GM21619 (cell line): ENCODE measurements around the gene C15orf40.
"Not testable (repeated sequence)": the region's sequence is repeated elsewhere in the genome, so short reads cannot be mapped to it uniquely, and the experiment has no call there.

Experiments
- ATAC-seq: cut with Tn5 transposase; IDR thresholded peaks from one replicate; pipeline ENCODE4 v1.9.1; 2021; ENCODE audit not compliant: unreplicated experiment

The C15orf40 gene

DNA sequence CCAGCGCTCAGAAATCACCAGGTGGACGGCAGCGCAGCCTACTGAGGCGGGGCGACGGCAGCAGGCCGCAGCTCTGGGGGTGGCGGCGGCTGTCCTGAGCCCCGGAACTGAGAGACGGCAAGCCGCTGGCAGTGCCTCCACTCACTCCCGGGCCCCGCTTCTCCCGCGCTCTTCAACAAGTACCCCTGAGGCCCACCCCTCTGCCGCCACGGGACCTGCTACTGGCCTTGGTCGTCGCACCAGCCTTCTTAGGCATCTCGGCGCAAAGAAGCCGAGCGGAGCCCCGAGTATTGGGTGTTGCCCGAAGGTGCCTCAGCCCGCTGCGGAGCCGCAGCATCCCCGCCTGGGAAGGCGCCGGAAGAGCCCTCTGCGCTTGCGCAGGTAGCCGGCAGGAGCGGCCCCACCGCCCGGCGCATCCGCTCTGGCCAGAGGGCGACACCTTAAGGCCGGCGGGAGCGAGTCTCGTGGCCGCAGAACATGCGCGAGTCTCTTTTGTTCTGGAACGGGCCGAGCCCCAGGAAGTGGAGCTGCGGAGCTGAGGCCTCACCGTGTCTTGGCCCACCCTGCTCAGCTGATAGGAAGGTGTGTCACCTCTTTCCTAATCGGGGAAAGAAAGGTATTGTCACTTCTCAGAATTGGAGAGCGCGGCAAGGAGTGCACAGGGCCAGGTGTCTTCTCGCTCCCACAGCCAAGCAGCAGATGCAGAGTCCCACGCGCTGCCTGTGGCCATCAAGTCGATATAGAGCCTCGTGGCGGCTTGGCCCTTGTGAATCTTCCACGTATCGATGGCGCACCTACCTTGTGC lies at the start of gene C15orf40:
C15orf40 (minus strand) TSS at position 369 of the 805 bp plus-strand sequence; CDS start at position 337, 32 bp downstream.
- peak; percentile 91 for ATAC-seq

DNA sequence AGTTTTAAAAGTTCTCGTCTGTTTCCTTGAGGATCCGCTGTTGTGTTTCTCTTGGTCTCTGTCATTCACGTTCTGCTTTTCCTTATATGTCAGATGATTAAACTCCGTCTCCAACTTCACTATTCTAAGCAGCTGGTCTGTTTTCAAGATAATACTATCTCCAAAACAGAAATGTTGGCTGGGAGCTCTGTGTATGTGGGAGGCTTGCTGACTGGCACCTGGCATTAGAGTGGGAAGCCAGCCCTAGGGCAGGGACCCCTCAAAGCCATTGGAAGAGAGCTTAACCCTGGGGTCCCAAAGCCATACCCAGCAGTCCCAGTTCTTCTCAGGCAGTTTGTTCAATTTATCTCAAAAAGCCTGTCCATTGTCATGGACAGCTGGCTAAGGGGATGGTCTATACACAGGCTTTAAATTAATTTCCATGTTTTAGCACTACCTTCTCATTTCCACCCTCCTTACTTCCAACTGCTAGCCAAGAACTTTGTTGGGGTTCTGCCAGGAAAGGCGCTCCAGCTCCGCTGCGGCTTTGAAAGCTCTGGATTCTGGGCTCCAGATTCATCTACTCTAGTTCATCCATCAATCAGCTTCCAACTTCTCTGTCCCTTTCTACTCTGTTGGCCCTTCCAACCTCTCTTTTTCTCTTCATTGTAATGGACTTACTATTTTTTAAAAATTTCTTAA lies 46.4 kb upstream of the C15orf40 start:
- no peak for ATAC-seq

DNA sequence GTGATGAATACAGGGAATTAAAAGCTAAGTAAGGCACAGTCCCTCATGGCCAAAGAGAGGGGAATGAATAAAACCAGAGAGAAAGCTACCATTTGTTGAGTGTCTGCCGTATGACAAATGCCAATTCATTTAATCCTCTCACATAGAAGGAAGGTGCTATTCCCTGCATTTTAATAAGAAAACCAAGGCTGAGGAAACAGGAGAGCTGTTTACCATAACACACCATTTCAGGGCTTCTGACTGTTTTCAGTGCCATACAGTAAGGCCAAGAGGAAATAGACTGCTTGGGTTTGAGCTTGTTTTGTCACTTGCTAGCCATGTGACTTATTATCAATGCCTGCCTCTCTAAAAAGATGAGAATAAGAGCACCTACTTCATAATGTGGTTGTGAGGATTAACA lies 45.6 kb upstream of the C15orf40 start:
- no peak for ATAC-seq

DNA sequence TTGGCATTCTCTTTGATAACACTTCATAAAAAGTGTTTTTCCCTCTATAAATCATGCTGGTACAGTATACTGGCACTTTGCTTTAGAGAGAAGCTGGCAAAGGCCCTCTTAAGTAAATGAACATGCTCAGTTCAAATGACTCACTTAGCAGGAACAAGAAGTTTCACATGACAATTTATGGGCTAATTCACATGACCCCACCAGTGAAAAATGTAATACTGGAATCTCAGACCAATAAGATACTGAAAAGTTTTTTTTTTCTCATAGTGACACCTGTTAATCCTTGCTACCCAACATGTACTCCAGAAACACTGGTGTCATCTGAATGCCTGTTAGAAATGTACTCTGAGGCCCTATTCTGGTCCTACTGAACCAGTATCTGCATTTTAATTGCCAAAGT lies 41.7 kb upstream of the C15orf40 start:
- no peak for ATAC-seq

DNA sequence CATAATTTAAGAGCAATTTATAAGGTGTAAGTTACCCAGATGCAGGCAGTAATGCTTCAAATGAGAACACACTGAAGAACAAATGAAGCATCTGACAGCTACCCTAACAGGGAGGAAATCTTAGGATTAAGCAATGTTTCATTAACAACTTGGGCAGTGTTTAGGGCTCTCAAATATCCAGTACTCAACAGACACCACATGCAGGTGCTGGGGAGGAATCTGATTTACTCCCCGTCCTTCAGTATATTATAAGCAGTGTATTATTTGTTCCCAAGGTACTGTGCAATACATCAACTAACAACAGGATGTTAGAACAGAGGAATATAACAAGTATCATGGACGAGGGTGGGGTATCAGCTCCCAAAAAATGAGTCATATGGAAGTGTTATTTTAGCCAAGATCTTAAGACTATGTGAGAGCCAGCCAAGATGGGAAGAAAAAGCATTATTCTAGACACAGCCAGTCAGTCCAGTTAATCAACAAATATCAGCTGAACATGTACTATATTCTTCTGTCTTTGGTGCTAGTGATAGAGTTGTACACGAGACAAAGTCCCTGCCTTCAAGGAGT lies 35.2 kb upstream of the C15orf40 start:
- no peak for ATAC-seq

- ATAC-seq, result no peak
Observed at GRCh38 chr15:83044156-83044555, 32.7 kb upstream of the C15orf40 start.

DNA sequence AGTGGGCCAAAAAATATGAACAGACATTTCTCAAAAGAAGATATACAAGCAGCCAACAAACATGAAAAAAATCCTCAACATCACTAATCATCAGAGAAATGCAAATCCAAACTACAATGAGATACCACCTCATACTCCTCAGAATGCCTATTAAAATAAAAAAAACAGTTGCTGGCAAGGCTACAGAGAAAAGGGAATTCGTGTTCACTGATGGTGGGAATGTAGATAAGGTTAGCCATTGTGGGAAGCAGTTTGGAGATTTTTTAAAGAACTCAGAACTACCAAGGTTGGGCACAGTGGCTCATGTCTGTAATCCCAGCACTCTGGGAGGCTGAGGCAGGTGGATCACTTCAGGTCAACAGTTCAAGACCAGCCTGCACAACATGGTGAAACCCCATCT lies 27.8 kb upstream of the C15orf40 start:
- no peak for ATAC-seq

GRCh38 chr15:83036253-83036652 lies 24.8 kb upstream of the C15orf40 start:
- no peak for ATAC-seq

GRCh38 chr15:83031234-83031633 lies 19.8 kb upstream of the C15orf40 start:
- ATAC-seq, result not testable (repeated sequence)

- ATAC-seq, result no peak
Observed at GRCh38 chr15:83030021-83030420, 18.6 kb upstream of the C15orf40 start.

- no peak for ATAC-seq
Observed at GRCh38 chr15:83018436-83018835, 7.0 kb upstream of the C15orf40 start.

- no peak for ATAC-seq
Observed at GRCh38 chr15:83016906-83017305, 5.5 kb upstream of the C15orf40 start.

DNA sequence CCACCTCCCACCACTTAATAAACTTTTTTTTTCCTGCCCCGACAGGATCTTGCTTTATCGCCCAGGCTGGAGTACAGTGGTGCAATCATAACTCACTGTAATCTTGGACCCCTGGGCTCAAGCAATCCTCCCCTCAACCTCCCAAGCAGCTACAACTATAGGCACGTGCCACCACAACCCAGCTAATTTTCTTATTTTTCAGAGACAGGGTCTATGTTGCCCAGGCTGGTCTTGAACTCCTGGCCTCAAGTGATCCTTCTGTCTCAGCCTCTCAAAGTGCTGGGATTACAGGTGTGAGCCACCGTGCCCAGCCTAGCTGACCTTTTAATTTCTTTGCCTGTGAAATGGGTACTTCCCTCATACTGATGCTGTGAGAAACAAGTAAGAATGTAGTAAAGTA lies 3.9 kb upstream of the C15orf40 start:
- no peak for ATAC-seq

DNA sequence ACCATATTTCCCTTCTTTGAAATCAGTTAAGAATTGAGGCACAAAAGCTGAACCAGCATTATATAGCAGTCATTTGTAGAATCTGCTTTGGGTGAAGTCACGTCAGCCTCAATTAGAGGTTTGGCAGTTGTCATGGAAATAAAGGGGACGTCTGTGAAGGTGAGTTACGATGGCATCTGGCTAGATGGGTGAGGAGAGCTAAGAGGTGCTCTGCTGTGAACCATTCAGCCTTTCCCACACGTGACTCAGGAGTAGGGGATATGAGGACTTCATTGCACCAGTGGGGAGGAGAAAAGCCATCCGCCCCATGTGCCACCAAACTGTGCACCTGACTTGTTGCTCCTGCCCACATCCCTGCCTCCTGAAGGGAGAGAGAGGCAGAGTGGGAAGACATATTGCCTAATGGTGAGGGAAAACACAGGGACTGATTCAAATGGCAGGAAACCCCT lies 2.8 kb upstream of the C15orf40 start:
- ATAC-seq, result no peak

DNA sequence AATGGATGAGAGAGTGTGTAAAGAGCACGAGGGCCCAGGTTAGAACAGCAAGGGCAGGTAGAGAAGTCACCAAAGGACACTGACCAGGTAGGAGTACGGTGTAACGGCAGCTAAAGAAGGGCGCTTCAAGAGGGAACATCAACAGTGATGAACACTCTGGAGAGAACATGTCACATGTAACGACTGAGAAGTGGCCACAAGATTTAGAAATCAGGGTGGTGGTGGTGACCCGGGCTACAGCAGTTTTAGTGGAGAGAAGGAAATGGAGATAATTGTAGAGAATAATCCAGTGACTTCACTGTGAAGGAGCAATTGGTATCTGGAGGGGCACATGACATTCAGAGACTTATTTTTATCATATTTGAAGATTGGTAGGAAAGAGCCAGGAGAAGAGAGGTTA lies 1.2 kb upstream of the C15orf40 start:
- ATAC-seq, result no peak

DNA sequence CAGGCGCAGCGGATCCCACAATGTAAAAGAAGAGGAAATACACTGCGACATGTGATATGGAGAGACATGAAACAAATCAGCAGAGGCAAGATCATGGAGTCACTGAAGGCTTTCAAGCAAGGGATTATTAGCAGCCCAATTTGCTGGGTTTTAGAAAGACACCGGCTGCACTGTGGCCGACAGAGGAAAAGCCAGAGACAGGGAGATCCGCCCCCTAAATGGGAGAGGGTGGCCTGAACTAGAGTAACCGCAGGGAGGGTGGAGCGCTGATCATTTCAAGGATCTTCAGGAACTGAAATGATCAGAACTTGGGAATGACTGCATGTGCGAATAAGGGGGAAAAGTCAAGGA lies 612 bp upstream of the C15orf40 start:
- no peak for ATAC-seq

- peak; percentile 61 for ATAC-seq
Observed at GRCh38 chr15:83010709-83011270, 649 bp downstream of the C15orf40 start.

DNA sequence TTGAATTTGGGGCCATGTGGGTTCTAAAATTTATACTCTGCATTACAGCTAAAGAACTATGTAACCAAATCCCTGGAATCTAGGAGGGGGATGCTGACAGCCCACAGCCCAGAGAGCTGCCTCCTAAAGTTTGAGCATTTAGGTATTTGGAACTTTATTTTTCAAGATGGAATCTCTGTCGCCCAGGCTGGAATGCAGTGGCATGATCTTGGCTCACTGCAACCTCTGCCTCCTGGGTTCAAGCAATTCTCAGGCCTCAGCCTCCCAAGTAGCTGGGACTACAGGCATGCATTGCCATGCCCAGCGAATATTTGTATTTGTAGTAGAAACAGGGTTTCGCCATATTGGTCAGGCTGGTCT lies 10.8 kb downstream of the C15orf40 start:
- not testable (repeated sequence) for ATAC-seq

- peak; percentile 81 for ATAC-seq
Observed at GRCh38 chr15:82999905-83000671, 11.4 kb downstream of the C15orf40 start.

- ATAC-seq, result no peak
Observed at GRCh38 chr15:82999426-82999825, 12.0 kb downstream of the C15orf40 start.

- ATAC-seq, result no peak
Observed at GRCh38 chr15:82995938-82996337, 15.5 kb downstream of the C15orf40 start.
